Glomerular visceral epithelial cell (primary cell): ENCODE data around the gene DCHS1.

ENCODE experiments used
- DNase-seq: peaks from one replicate; pipeline ENCODE4 v3.0.0-alpha.2; 2016; ENCODE audit errors: extremely low spot score

The DCHS1 gene

GRCh38 chr11:6611092-6611962 is 44.3 kb downstream of the DCHS1 start:
- DNase-seq = peak; percentile 22

GRCh38 chr11:6610591-6610990 is 45.0 kb downstream of the DCHS1 start:
- DNase-seq = no peak

GRCh38 chr11:6609502-6610015 is 46.0 kb downstream of the DCHS1 start:
- no peak for DNase-seq

- DNase-seq = no peak
Observed at GRCh38 chr11:6608726-6609501, 46.7 kb downstream of the DCHS1 start.

GRCh38 chr11:6608011-6608410 is 47.6 kb downstream of the DCHS1 start:
- DNase-seq = no peak

- no peak for DNase-seq
Observed at GRCh38 chr11:6607190-6607795, 48.3 kb downstream of the DCHS1 start.

- DNase-seq = peak; percentile 95
Observed at GRCh38 chr11:6606471-6607189, 49.0 kb downstream of the DCHS1 start.

GRCh38 chr11:6604790-6605189 is 50.8 kb downstream of the DCHS1 start:
- DNase-seq = no peak

- DNase-seq = peak; percentile 54
Observed at GRCh38 chr11:6604081-6604626, 51.5 kb downstream of the DCHS1 start.

GRCh38 chr11:6603287-6604080 is 52.1 kb downstream of the DCHS1 start, which contains the start of the genes ILK and RRP8:
Gene ILK (plus strand): TSS chr11:6603774. CDS start chr11:6604272, 498 bp downstream.
Gene RRP8 (minus strand): TSS chr11:6603616. CDS start chr11:6603502, 114 bp downstream.
- peak; percentile 87 for DNase-seq

- no peak for DNase-seq
Observed at GRCh38 chr11:6602096-6602940, 53.3 kb downstream of the DCHS1 start.

- no peak for DNase-seq
Observed at GRCh38 chr11:6601041-6601461, 54.6 kb downstream of the DCHS1 start.

- no peak for DNase-seq
Observed at GRCh38 chr11:6599881-6600390, 55.7 kb downstream of the DCHS1 start.

GRCh38 chr11:6599449-6599848 is 56.2 kb downstream of the DCHS1 start:
- no peak for DNase-seq

- DNase-seq = no peak
Observed at GRCh38 chr11:6598555-6598954, 57.1 kb downstream of the DCHS1 start.

GRCh38 chr11:6596239-6596877 is 59.3 kb downstream of the DCHS1 start:
- no peak for DNase-seq

- no peak for DNase-seq
Observed at GRCh38 chr11:6594142-6594768, 61.4 kb downstream of the DCHS1 start.

GRCh38 chr11:6588018-6588417 is 67.6 kb downstream of the DCHS1 start:
- no peak for DNase-seq
